Mucosa of stomach (tissue), 1 donor: ENCODE data around the gene APPBP2.

ENCODE experiments used
- H3K27me3 ChIP-seq: one replicate; pipeline ENCODE4 v1.7.0; 2013; ENCODE audit warnings: mild to moderate bottlenecking, low read length; ENCODE audit not compliant: control insufficient read depth, insufficient read depth
- H3K36me3 ChIP-seq: one replicate; pipeline ENCODE4 v1.7.0; 2013; ENCODE audit warnings: low read length; ENCODE audit not compliant: control insufficient read depth, insufficient read depth
- H3K4me1 ChIP-seq: one replicate; pipeline ENCODE4 v1.7.0; 2013; ENCODE audit warnings: mild to moderate bottlenecking, low read length; ENCODE audit not compliant: control insufficient read depth, insufficient read depth
- H3K4me3 ChIP-seq: one replicate; pipeline ENCODE4 v1.7.0; 2013; ENCODE audit warnings: low read length
- H3K9ac ChIP-seq: one replicate; pipeline ENCODE4 v1.7.0; 2013; ENCODE audit warnings: mild to moderate bottlenecking, low read length, moderate library complexity
- H3K9me3 ChIP-seq: one replicate; pipeline ENCODE4 v1.7.0; 2013; ENCODE audit warnings: mild to moderate bottlenecking, low read length, moderate library complexity; ENCODE audit not compliant: control insufficient read depth
- donor health status: Pancreatic carcinoma.

The APPBP2 gene

GRCh38 chr17:60396412-60396811 is 129.6 kb downstream of the APPBP2 start:
- H3K4me1 ChIP-seq: peaks cover 18% of the 10 kb centered on the region
- no peak overlapping the region for H3K9ac ChIP-seq

GRCh38 chr17:60395508-60396065 is 130.5 kb downstream of the APPBP2 start:
- no peaks in the 10 kb centered on the region for H3K36me3 ChIP-seq
- no peak overlapping the region for H3K9ac ChIP-seq
- H3K9me3 ChIP-seq: no peaks in the 10 kb centered on the region
- H3K4me3 ChIP-seq: no peak overlapping the region
- no peaks in the 10 kb centered on the region for H3K27me3 ChIP-seq
- H3K4me1 ChIP-seq: peaks cover 22% of the 10 kb centered on the region

More at GRCh38 chr17:60396412-60396811, 129.6 kb downstream of the APPBP2 start:
- no peaks in the 10 kb centered on the region for H3K36me3 ChIP-seq
- H3K4me3 ChIP-seq: no peak overlapping the region
- no peaks in the 10 kb centered on the region for H3K9me3 ChIP-seq
- H3K27me3 ChIP-seq: no peaks in the 10 kb centered on the region

DNA sequence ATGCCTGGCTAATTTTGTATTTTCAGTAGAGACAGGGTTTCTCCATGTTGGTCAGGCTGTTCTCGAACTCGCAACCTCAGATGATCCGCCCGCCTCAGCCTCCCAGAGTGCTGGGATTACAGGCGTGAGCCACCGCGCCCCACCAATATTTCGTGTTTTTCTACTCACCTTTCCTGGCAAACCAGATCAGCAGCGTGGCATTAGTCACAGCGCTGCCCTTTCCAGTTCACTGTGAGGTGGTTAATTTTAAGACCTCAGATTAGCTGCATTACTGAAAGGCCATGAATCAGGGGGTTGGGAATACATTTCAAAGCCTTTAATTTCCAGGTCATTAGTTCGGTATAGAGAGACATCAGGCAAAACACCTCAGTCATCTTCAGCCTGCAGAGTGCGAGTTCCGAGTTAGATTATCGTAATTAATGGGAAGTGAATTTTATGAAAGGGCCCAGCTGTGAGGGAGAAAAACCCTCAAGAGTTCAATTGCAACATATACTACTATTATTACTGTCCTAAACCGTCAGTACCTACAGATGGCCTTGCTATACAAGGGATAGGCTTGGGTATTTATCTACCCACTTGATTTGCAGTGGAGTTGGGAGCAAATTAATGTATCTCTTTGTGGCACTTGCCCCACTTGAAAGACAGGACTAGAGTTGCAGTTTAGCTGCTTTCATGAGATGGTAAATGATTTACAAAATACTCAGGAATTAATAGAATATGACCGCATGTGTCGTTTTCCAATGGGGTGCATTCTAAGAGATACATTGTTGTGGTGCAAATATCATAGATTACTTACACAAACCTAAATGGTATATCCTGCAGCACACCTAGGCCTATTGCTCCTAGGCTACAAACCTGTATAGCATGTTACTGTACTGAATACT is 132.0 kb downstream of the APPBP2 start:
- Histone ChIP-seq H3K9me3 (no peaks in the 10 kb centered on the region), H3K4me3 (no peak overlapping the region), H3K9ac (no peak overlapping the region), H3K36me3 (no peaks in the 10 kb centered on the region), H3K4me1 (peaks cover 29% of the 10 kb centered on the region), H3K27me3 (no peaks in the 10 kb centered on the region)
